HG02678 (cell line): ENCODE data around the gene HES6.

Experiments used
- ATAC-seq: cut with Tn5 transposase; IDR thresholded peaks from one replicate; pipeline ENCODE4 v1.9.1; 2021; ENCODE audit warnings: mild to moderate bottlenecking, moderate library complexity; ENCODE audit not compliant: unreplicated experiment

HES6 gene

GRCh38 chr2:238255151-238255551, 15.3 kb upstream of the HES6 start:
- ATAC-seq: no peak

DNA sequence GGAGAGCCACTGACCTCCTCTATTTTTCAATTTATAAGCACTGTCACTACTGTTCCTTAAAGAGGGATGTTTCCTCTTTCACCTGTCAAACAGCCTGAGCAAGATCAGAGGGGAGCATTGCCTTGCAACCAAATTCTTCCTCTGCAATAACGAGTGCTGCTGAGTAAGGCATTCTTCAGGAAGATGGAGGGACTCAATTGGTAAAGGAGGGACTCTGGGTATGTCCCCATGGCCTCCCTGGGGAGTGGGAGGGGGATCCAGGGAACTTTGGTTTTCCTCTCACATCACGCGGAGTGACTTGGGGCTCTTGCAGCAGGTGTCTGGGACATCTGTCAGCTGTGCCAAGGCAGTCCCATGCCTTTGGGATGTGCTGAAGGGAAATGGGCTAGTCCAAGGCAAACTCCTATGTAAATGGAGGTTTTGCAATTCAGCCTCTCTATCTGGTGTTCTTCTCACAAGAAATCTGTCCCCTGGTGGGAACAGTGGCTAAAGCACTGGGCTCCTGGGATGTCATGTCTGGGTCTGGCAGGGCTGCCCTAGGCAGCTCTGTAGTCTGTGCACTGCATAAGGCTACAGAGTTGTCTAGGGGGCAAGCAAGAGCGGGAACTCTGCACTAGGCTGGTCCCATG, 14.4 kb upstream of the HES6 start:
- no peak for ATAC-seq

GRCh38 chr2:238252766-238253630, 13.2 kb upstream of the HES6 start:
- no peak for ATAC-seq

GRCh38 chr2:238251986-238252385, 12.1 kb upstream of the HES6 start:
- no peak for ATAC-seq

DNA sequence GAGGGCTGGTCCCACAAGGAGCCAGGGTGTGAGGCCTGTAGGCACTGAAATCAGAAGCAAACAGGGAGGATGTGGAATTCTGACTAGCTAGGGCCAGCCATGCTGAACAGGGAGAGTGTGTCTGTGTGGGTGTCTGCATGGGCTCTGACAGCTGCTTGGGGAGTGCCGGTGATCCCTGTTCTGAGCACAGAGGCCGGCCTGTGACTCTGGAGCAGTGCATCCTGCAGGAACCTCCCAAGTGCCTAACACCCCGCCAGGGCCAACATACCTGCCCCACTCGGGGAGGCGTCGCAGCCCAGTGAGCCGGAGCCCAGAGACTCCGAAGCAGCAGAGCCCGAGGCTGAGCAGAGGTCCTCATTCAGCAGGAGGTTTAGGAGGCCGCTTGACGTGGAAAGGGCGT, 11.5 kb upstream of the HES6 start:
- ATAC-seq: no peak

GRCh38 chr2:238250896-238251295, 11.1 kb upstream of the HES6 start:
- no peak for ATAC-seq

- ATAC-seq: no peak
These were observed 8.1 kb upstream of the HES6 start for GRCh38 chr2:238247841-238248453.

DNA sequence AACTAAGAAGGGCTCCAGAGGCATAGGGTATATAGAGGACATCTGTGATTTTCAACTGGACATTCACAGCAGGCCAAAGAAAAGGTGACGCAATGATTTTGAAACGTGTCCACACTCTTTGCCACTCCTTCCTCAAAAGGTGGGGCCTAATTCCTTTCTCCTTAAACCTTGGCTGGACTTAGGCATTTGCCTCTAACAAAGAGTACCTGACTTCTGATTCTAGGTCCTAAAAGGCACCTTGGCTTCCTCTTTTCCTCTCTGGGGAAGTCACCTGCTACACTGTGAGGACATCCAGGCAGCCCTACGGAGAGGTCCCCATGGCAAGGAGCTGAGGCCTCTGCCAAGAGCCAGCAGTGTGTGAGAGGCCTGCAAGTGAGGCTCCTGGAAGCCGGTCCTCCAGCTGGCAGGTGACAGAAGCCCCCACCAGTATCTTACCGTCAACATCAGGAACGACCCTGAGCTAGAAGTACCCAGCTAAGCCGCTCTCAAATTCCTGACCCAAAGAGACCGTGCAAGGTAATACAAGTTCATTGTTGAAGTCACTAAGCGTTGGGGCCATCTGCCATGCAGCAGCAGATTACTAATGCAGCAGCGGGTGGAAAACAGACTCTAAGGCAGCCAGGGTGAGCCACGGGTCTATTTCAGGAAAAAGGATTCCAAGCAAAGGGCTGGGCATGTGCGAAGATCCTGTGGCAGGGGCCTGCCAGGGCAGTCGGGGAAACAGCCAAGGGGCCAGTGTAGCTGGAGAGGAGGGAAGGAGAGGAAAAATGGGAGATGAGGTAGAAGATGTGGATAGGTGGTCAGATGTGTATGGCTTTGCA, 7.4 kb upstream of the HES6 start:
- ATAC-seq: no peak

DNA sequence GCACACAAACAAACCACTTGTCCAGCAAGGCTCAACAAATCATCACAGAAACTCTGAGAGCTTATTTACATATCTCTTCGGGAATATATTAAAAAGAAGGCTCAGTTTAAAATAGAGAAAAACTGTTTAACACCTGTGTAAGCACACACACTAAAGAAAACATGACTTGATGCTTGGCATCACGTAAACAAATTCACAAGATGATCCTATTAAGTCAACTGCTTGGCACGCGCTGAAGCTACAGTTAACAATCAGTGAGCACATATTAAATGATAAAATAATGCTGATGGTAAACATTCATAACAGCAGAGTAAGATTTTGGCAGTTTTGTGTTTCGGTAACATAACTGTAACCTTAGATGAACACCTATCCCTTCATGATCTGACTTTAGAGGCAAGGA, 4.3 kb upstream of the HES6 start:
- no peak for ATAC-seq

DNA sequence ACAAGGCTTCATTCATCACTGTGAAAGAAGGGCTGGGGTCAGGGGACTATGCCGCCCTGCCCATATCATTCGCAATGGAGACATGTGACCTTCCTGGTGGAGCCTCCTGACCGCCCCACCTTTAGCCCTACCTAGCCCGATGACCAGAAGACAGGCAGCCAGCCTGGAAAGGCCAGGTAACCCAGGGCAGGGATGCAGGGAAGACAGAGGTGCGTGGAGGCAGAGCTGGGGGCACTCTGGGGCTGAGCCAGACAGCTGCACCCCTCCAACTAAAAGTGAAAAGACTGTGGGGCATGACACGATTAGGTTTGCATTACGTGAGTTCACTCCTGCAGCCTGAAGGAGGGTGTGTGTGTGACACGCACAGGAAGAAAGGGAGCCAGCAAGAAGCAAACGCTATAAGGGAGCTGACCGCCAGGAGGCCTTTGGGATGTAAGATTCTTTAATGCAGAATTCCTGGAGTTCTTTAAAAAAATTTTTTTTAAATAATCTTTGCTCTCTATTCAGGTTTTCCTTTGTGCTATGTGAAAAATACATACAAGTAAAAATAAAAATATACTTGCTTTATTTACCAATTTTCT, 3.7 kb upstream of the HES6 start:
- no peak for ATAC-seq

DNA sequence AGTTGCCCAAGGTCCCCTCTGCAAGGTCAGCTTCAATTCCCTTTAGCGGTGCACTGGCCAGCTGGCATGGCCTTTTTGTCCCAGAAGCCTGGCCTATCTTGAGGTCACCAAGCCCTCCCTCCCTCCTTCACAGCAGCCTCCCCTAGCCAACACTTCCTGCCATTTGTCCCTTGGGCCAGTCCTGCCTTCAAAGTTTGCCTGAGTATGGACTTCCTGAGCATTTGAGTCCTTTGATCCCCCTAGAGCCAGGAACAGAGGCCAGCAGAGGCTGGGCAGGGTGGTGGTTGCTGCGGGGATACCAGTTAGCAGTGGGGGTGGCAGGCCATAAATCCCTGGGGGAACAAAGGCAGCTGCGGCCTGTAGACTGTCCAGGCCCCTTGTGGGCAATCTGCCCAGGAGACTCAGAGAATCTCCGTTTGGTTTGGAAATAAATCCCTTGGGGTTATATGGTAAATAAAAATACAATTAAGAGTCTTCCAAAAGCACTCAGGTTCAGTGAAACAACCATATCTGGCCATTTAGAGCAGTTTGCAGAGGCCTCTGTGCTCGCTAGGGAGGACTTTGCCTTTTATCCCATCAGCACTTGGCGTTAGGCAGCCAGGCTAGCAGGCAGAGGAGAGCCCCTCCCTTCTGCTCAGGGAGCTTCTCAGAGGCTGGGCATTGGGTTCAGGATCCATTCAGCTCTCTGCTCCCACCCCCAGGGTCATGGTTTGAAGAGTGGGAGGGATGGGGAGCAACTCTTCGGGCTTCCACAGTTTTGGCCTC, 3.1 kb upstream of the HES6 start:
- ATAC-seq: no peak

- no peak for ATAC-seq
These were observed 2.1 kb upstream of the HES6 start for GRCh38 chr2:238241970-238242369.

GRCh38 chr2:238240757-238241711, 1.2 kb upstream of the HES6 start:
- ATAC-seq: no peak

DNA sequence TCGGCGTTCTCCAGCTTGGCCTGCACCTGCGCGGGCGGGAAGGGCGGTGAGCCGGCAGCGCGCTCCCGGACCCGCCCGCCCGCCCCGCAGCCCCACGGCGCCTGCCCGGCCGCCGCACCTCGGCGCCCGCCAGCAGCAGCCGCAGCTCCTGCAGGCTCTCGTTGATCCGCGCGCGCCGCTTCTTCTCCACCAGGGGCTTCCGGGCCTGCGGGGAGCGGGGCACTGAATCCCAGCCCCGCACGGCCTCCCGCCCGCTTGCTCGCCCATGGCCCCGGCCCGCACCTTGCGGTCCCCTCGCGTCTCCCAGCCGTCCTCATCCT, 335 bp downstream of the HES6 start:
- peak; percentile 20 for ATAC-seq

- ATAC-seq: no peak
These were observed 884 bp downstream of the HES6 start for GRCh38 chr2:238238766-238239542.

DNA sequence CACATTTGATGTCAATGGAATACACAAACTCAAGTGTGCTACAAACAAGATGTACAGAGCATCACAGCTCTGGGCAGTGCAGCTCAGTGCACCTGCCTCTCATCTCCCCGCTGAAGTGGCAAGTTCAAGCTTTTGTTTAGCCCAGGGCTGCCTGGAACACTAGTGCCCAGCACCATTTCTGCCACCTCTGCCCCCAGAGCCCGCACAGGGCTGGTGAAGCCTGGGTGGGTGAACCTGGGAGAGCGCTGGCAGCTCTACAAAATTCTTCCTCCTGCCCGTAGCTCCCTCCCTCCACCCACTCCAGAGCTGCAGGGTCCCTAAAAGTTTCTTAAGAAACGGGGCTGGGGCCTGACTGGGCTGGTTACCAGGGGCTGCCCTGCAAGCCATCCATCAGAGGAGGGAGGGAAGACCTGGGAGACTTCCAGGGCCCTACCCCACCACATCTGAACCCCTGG, 1.5 kb downstream of the HES6 start:
- ATAC-seq: no peak

- no peak for ATAC-seq
These were observed 2.3 kb downstream of the HES6 start for GRCh38 chr2:238237431-238238135.

DNA sequence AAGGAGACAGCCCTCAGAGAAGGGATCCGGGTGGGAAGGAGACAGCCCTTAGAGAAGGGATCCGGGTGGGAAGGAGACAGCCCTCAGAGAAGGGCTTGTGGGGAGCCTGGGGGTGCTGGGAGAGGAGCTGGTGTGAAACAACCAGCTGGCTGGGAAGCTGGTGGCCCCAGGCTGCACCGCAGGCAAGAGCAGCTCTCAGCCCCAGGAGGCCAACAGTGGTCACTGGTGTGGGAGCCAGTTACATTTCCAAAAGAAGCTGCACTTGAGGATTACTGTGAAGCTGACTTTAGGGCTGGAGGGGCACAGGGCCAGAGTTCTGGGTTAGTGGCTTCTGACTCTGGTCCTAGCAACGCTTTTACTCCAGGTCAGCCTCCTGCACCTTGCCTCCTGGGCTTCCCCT, 3.3 kb downstream of the HES6 start:
- ATAC-seq: no peak
